Smooth muscle cell (in vitro differentiated cells): ENCODE measurements around the gene P2RX4. TPM values are rescaled to one million over a fixed set of nuclear protein-coding genes. Genes with fewer than 3 reads are reported as not detected.

Experiments used
- DNase-seq: peaks from one replicate; lab custom pipeline; 2025; ENCODE audit not compliant: unreplicated experiment; lab: John Stamatoyannopoulos, UW
- H2AFZ ChIP-seq: fragments of 200-600 bp; sonication (generic); 2 replicates; pipeline ENCODE4 v1.6.0; 2016; ENCODE audit warnings: antibody characterized with exemption, low read depth, mild to moderate bottlenecking
- H3F3A ChIP-seq: fragments of 200-600 bp; sonication (generic); 2 replicates; pipeline ENCODE4 v1.6.0; 2017; ENCODE audit warnings: antibody characterized with exemption, low read depth
- H3K27ac ChIP-seq: fragments of 200-600 bp; sonication (generic); 2 replicates; pipeline ENCODE4 v1.5.1; 2016; ENCODE audit warnings: low read depth, mild to moderate bottlenecking
- H3K27me3 ChIP-seq: fragments of 200-600 bp; sonication (generic); 2 replicates; pipeline ENCODE4 v1.6.1; 2016; ENCODE audit warnings: low read depth, mild to moderate bottlenecking
- H3K36me3 ChIP-seq: fragments of 200-600 bp; sonication (generic); 2 replicates; pipeline ENCODE4 v1.5.1; 2016; ENCODE audit warnings: low read depth
- H3K4me1 ChIP-seq: fragments of 200-600 bp; sonication (generic); 2 replicates; pipeline ENCODE4 v1.5.1; 2016; ENCODE audit warnings: low read depth
- H3K4me2 ChIP-seq: fragments of 200-600 bp; sonication (generic); 2 replicates; pipeline ENCODE4 v1.6.0; 2016; ENCODE audit warnings: mild to moderate bottlenecking
- H3K4me3 ChIP-seq: fragments of 200-600 bp; sonication (generic); 2 replicates; pipeline ENCODE4 v1.5.1; 2016; ENCODE audit warnings: mild to moderate bottlenecking
- H3K79me2 ChIP-seq: fragments of 200-600 bp; sonication (generic); 2 replicates; pipeline ENCODE4 v1.6.0; 2016; ENCODE audit warnings: low read depth, mild to moderate bottlenecking
- H3K9ac ChIP-seq: fragments of 200-600 bp; sonication (generic); 2 replicates; pipeline ENCODE4 v1.6.0; 2016; ENCODE audit warnings: low read depth
- H3K9me3 ChIP-seq: fragments of 200-600 bp; sonication (generic); replicated peaks from 2 replicates; pipeline ENCODE4 v1.5.1; 2016; ENCODE audit warnings: low read depth
- H4K20me1 ChIP-seq: fragments of 200-600 bp; sonication (generic); 2 replicates; pipeline ENCODE4 v1.6.0; 2016; ENCODE audit warnings: low read depth
- CTCF ChIP-seq: fragments of 200-600 bp; sonication (generic); IDR thresholded peaks from 2 replicates; pipeline ENCODE4 v1.5.1; 2017; ENCODE audit warnings: borderline replicate concordance, mild to moderate bottlenecking, antibody characterized with exemption; ENCODE audit not compliant: insufficient read depth, poor library complexity, severe bottlenecking
- WGBS: methylation state at CpG from one replicate; pipeline ENCODE4 v1.1.7; 2016; ENCODE audit warnings: low lambda C conversion rate; 5-methylcytosine and 5-hydroxymethylcytosine counted together
- polyA plus RNA-seq: library from polyadenylated mRNA; unstranded; fragments of >200 nt; fragmentation: Nextera tagmentation; extraction: Ambion mirVana; gene quantifications from 2 replicates; pipeline ENCODE4 v1.2.1, GENCODE V29; 2016
- total RNA-seq: library from RNA; depleted of rRNA; stranded (reverse); fragments of >200 nt; gene quantifications from 2 replicates; pipeline ENCODE4 v1.2.3, GENCODE V29; 2014

The P2RX4 gene
- total and polyA plus RNA-seq, 2 experiments from 2014 or later, result 20.6 to 32.2 TPM

GRCh38 chr12:121236776-121237175 lies 26.8 kb downstream of the P2RX4 start:
- Histone ChIP-seq H3K27ac (no peak overlapping the region), H4K20me1 (no peaks in the 10 kb centered on the region), H3K4me1 (peaks cover 16% of the 10 kb centered on the region), H3K4me2 (no peak overlapping the region), H3K79me2 (no peaks in the 10 kb centered on the region), H3K36me3 (no peaks in the 10 kb centered on the region), H3K27me3 (no peaks in the 10 kb centered on the region), H2AFZ (no peak overlapping the region), H3F3A (no peaks in the 10 kb centered on the region), H3K4me3 (no peak overlapping the region), H3K9me3 (no peaks in the 10 kb centered on the region), H3K9ac (no peak overlapping the region)
- WGBS, result 92% methylated on average over 9 of the region's 9 CpGs
- TF ChIP-seq CTCF, result no peak
- no peak for DNase-seq

- no peaks in the 10 kb centered on the region for H3K36me3 ChIP-seq
- H3K4me1 ChIP-seq, result peaks cover 16% of the 10 kb centered on the region
- no peak overlapping the region for H3K4me3 ChIP-seq
- 96% methylated on average over 8 of the region's 8 CpGs for WGBS
- no peak overlapping the region for H3K9ac ChIP-seq
- no peak overlapping the region for H3K4me2 ChIP-seq
- H3K27ac ChIP-seq, result no peak overlapping the region
- no peak for TF ChIP-seq CTCF
- no peak for DNase-seq
- H3F3A ChIP-seq, result no peaks in the 10 kb centered on the region
- H2AFZ ChIP-seq, result no peak overlapping the region
- H3K79me2 ChIP-seq, result no peaks in the 10 kb centered on the region
- H3K9me3 ChIP-seq, result no peaks in the 10 kb centered on the region
- no peaks in the 10 kb centered on the region for H4K20me1 ChIP-seq
- H3K27me3 ChIP-seq, result no peaks in the 10 kb centered on the region
These were observed 27.5 kb downstream of the P2RX4 start for GRCh38 chr12:121237415-121237814.

GRCh38 chr12:121238086-121238485 lies 28.2 kb downstream of the P2RX4 start:
- no peaks in the 10 kb centered on the region for H3K79me2 ChIP-seq

More at GRCh38 chr12:121238086-121238485, 28.2 kb downstream of the P2RX4 start:
- no peak overlapping the region for H3K27ac ChIP-seq
- no peak overlapping the region for H3K9ac ChIP-seq
- no peaks in the 10 kb centered on the region for H3K36me3 ChIP-seq
- no peak overlapping the region for H2AFZ ChIP-seq
- no peaks in the 10 kb centered on the region for H3K9me3 ChIP-seq
- H3K4me3 ChIP-seq, result no peak overlapping the region
- WGBS, result 95% methylated on average over 4 of the region's 4 CpGs
- no peaks in the 10 kb centered on the region for H3K27me3 ChIP-seq
- H3K4me1 ChIP-seq, result peaks cover 16% of the 10 kb centered on the region
- TF ChIP-seq CTCF, result no peak
- no peaks in the 10 kb centered on the region for H3F3A ChIP-seq
- H4K20me1 ChIP-seq, result no peaks in the 10 kb centered on the region
- DNase-seq, result no peak
- no peak overlapping the region for H3K4me2 ChIP-seq
